ENCODE measurements around the gene MAST3. TPM values are rescaled to one million over a fixed set of nuclear protein-coding genes. Genes with fewer than 3 reads are reported as not detected.

Gene MAST3
- total and polyA plus RNA-seq, 2 donors (not counting 3 experiments of a cell fraction or from before 2014, with no cell fraction given) = 1.5 to 2.7 TPM

DNA sequence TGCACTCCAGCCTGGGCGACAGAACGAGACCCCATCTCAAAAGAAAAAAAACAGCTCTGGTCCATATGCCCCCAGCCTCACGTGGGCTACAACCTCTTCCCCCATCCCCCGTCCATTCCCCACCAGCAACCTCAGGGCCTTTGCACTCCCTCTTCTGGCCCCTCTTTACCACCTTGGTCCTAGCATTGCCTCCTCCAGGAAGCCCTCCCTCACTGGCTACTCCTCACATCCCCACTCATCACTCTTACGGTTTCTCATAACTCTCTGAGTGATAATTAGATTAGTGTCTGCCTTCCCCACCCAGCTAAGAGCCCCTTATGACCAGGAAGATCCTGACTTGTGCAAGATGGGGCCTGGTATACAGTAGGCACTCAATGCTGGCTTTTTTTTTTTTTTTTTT, 41.6 kb upstream of the MAST3 start:
- CTCF ChIA-PET = interaction anchor here (0.5 to 3.5 kb wide), 3 partner anchors 32 to 52 kb away, joined by 3 to 61 read pairs (median 5); partner anchors contain the start of gene ARRDC2
- H3K4me2 ChIP-seq (ENCODE audit: insufficient read depth, low read length) = no peak overlapping the region
- no peaks in the 10 kb centered on the region for H3K79me2 ChIP-seq (ENCODE audit: control insufficient read depth, insufficient read depth, low read length)
- no peak overlapping the region for H3K4me3 ChIP-seq (replicated peaks in 1 of 3; ENCODE audit: insufficient read depth in 1 of 3, low read depth in 1 of 3, low read length in 3 of 3)
- intact Hi-C loops (cut with micrococcal nuclease) (loop anchor here (5.0 kb wide), 2 partner anchors 34 to 119 kb away; no protein-coding TSS in a partner anchor), dilution Hi-C loops (cut with MboI; ENCODE audit: extremely low pct_ligation_motif_present, low sequenced_read_pairs) (no loop called here)
- H3K9ac ChIP-seq (replicated peaks; ENCODE audit: extremely low read depth, insufficient read depth, low read length) = no peak overlapping the region
- H3K27ac ChIP-seq (ENCODE audit: insufficient read depth, low read depth, low read length) = no peak overlapping the region
- H2AFZ ChIP-seq (ENCODE audit: low read depth, low read length) = no peak overlapping the region
- no peaks in the 10 kb centered on the region for H4K20me1 ChIP-seq (replicated peaks; ENCODE audit: control insufficient read depth, extremely low read depth, insufficient read depth, low read length)
- DNase-seq (ENCODE audit: low read depth, low spot score) (no peak), FAIRE-seq (no peak)
- TF ChIP-seq MYC (IDR thresholded peaks at IDR 0.05; ENCODE audit: low read depth, low read length) (no peak), GATA2 (IDR thresholded peaks at IDR 0.05; ENCODE audit: insufficient read depth, insufficient read length, low read depth, low read length) (no peak), POLR2AphosphoS5 (IDR thresholded peaks at IDR 0.05; ENCODE audit: insufficient read depth, low read depth, low read length) (no peak), FOS (IDR thresholded peaks at IDR 0.05; ENCODE audit: borderline replicate concordance, insufficient read depth, low read length) (no peak), JUN (IDR thresholded peaks at IDR 0.05; ENCODE audit: borderline replicate concordance, insufficient read depth, insufficient read length, low read depth) (no peak), EZH2 (IDR thresholded peaks at IDR 0.05; ENCODE audit: borderline replicate concordance, low read depth, low read length, severe bottlenecking) (no peak), POLR2A (IDR thresholded peaks at IDR 0.05; ENCODE audit: low read depth, low read length) (no peak)
- TF ChIP-seq, protein P1, sequence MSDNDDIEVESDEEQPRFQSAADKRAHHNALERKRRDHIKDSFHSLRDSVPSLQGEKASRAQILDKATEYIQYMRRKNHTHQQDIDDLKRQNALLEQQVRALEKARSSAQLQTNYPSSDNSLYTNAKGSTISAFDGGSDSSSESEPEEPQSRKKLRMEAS (IDR thresholded peaks at IDR 0.05; ENCODE audit: insufficient read depth, insufficient read length) = no peak
- TF ChIP-seq, protein P2, sequence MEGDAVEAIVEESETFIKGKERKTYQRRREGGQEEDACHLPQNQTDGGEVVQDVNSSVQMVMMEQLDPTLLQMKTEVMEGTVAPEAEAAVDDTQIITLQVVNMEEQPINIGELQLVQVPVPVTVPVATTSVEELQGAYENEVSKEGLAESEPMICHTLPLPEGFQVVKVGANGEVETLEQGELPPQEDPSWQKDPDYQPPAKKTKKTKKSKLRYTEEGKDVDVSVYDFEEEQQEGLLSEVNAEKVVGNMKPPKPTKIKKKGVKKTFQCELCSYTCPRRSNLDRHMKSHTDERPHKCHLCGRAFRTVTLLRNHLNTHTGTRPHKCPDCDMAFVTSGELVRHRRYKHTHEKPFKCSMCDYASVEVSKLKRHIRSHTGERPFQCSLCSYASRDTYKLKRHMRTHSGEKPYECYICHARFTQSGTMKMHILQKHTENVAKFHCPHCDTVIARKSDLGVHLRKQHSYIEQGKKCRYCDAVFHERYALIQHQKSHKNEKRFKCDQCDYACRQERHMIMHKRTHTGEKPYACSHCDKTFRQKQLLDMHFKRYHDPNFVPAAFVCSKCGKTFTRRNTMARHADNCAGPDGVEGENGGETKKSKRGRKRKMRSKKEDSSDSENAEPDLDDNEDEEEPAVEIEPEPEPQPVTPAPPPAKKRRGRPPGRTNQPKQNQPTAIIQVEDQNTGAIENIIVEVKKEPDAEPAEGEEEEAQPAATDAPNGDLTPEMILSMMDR (IDR thresholded peaks at IDR 0.05; ENCODE audit: extremely low read depth in 1 of 2, insufficient read depth in 1 of 2, low read depth in 1 of 2, low read length in 2 of 2) = no peak
- BruUV-seq (replicated peaks) = no TSS peak
- no peaks in the 10 kb centered on the region for H3K9me3 ChIP-seq (replicated peaks; ENCODE audit: control insufficient read depth, insufficient read depth, low read length)
- H3K4me1 ChIP-seq (ENCODE audit: control insufficient read depth, extremely low read depth, insufficient read depth, low read length) = peaks cover 5% of the 10 kb centered on the region
- POLR2A ChIA-PET = interaction anchor here (1.5 kb wide), 1 partner anchor 48 kb away, joined by 3 read pairs; the partner anchor contains the start of gene ARRDC2
- no peaks in the 10 kb centered on the region for H3K9me1 ChIP-seq (replicated peaks; ENCODE audit: control insufficient read depth, extremely low read depth, insufficient read depth, low read length)
- peaks cover 2 to 5% of the 10 kb centered on the region in 2 experiments for H3K27me3 ChIP-seq (ENCODE audit: control insufficient read depth in 2 of 2, insufficient read depth in 2 of 2, low read length in 2 of 2)
- no peaks in the 10 kb centered on the region for H3K36me3 ChIP-seq (ENCODE audit: control insufficient read depth in 2 of 2, extremely low read depth in 1 of 2, insufficient read depth in 2 of 2, low read length in 2 of 2)

All from endothelial cell of umbilical vein (primary cell).